H9 (cell line): ENCODE results near the gene RARB. TPM values are rescaled to one million over a fixed set of nuclear protein-coding genes. Genes with fewer than 3 reads are reported as not detected.
A peak's percentile ranks its signal among the peaks of the same experiment; 100 is the strongest.

Experiments used
- DNase-seq: peaks from one replicate; pipeline ENCODE4 v3.0.0-alpha.2; 2017
- H2AFZ ChIP-seq: one replicate; pipeline ENCODE4 v1.6.1; 2013; ENCODE audit warnings: mild to moderate bottlenecking, low read length, control low read depth, moderate library complexity
- H2AK5ac ChIP-seq: 2 replicates; pipeline ENCODE4 v1.6.1; 2013; ENCODE audit warnings: low read length, control low read depth, mixed read lengths; ENCODE audit not compliant: insufficient read length
- H2BK120ac ChIP-seq: one replicate; pipeline ENCODE4 v1.6.1; 2013; ENCODE audit warnings: low read depth, mild to moderate bottlenecking, low read length, control low read depth, inconsistent platforms; ENCODE audit not compliant: poor library complexity, severe bottlenecking
- H2BK12ac ChIP-seq: 2 replicates; pipeline ENCODE4 v1.6.1; 2013; ENCODE audit warnings: low read length, control low read depth, mixed read lengths, low read depth; ENCODE audit not compliant: insufficient read length
- H2BK15ac ChIP-seq: 2 replicates; pipeline ENCODE4 v1.6.1; 2013; ENCODE audit warnings: low read depth, low read length, control low read depth
- H2BK20ac ChIP-seq: one replicate; pipeline ENCODE4 v1.6.1; 2013; ENCODE audit warnings: low read depth, mild to moderate bottlenecking, low read length, control low read depth, inconsistent platforms; ENCODE audit not compliant: poor library complexity, severe bottlenecking
- H2BK5ac ChIP-seq: 2 replicates; pipeline ENCODE4 v1.6.1; 2013; ENCODE audit warnings: low read length, control low read depth, mixed read lengths; ENCODE audit not compliant: insufficient read length
- H3K14ac ChIP-seq: 2 replicates; pipeline ENCODE4 v1.6.1; 2013; ENCODE audit warnings: low read length, control low read depth; ENCODE audit not compliant: insufficient read depth
- H3K18ac ChIP-seq: 2 replicates; pipeline ENCODE4 v1.6.1; 2013; ENCODE audit warnings: low read depth, mild to moderate bottlenecking, mixed read lengths, low read length, control low read depth; ENCODE audit not compliant: insufficient read length
- H3K23ac ChIP-seq: 2 replicates; pipeline ENCODE4 v1.6.1; 2013; ENCODE audit warnings: low read length, control low read depth, mixed read lengths, low read depth; ENCODE audit not compliant: insufficient read length
- H3K23me2 ChIP-seq: 2 replicates; pipeline ENCODE4 v1.6.1; 2013; ENCODE audit warnings: low read depth, mild to moderate bottlenecking, mixed read lengths, low read length, control low read depth; ENCODE audit not compliant: insufficient read length, poor library complexity, severe bottlenecking
- H3K27ac ChIP-seq: 2 replicates; pipeline ENCODE4 v1.5.1; 2013; ENCODE audit warnings: low read length, control low read depth, mixed read lengths, low read depth; ENCODE audit not compliant: insufficient read length
- H3K27me3 ChIP-seq: 2 replicates; pipeline ENCODE4 v1.6.1; 2013; ENCODE audit warnings: low read length, control low read depth, inconsistent platforms; ENCODE audit not compliant: insufficient read depth
- H3K4ac ChIP-seq: 2 replicates; pipeline ENCODE4 v1.6.1; 2013; ENCODE audit warnings: low read depth, mild to moderate bottlenecking, control low read depth, inconsistent platforms, low read length, moderate library complexity
- H3K4me1 ChIP-seq: 2 replicates; pipeline ENCODE4 v1.6.1; 2013; ENCODE audit warnings: low read length, control low read depth, inconsistent platforms; ENCODE audit not compliant: insufficient read depth
- H3K4me2 ChIP-seq: 2 replicates; pipeline ENCODE4 v1.6.1; 2013; ENCODE audit warnings: low read length, control low read depth, mixed read lengths; ENCODE audit not compliant: insufficient read length, insufficient read depth
- H3K56ac ChIP-seq: 2 replicates; pipeline ENCODE4 v1.6.1; 2013; ENCODE audit warnings: low read depth, mild to moderate bottlenecking, mixed read lengths, low read length, control low read depth; ENCODE audit not compliant: insufficient read length
- H3K79me1 ChIP-seq: 2 replicates; pipeline ENCODE4 v1.6.1; 2013; ENCODE audit warnings: low read depth, mild to moderate bottlenecking, moderate library complexity, low read length, control low read depth, inconsistent platforms; ENCODE audit not compliant: insufficient read depth, poor library complexity, severe bottlenecking
- H3K79me2 ChIP-seq: 2 replicates; pipeline ENCODE4 v1.6.1; 2013; ENCODE audit warnings: low read length, control low read depth, inconsistent platforms; ENCODE audit not compliant: insufficient read depth
- H3K9ac ChIP-seq: 2 replicates; pipeline ENCODE4 v1.6.1; 2013; ENCODE audit warnings: low read length, control low read depth, mixed read lengths; ENCODE audit not compliant: insufficient read length; ENCODE audit errors: extremely low read depth
- H3K9me3 ChIP-seq: one replicate; pipeline ENCODE4 v1.6.1; 2013; ENCODE audit warnings: low read depth, low read length, inconsistent platforms; ENCODE audit not compliant: control insufficient read depth
- H3T11ph ChIP-seq: one replicate; pipeline ENCODE4 v1.6.1; 2013; ENCODE audit warnings: mild to moderate bottlenecking, low read length, control low read depth, inconsistent platforms
- H4K20me1 ChIP-seq: one replicate; pipeline ENCODE4 v1.6.1; 2013; ENCODE audit not compliant: control insufficient read depth, insufficient read length, insufficient read depth
- H4K5ac ChIP-seq: 2 replicates; pipeline ENCODE4 v1.6.1; 2013; ENCODE audit warnings: low read depth, mild to moderate bottlenecking, mixed read lengths, low read length, control low read depth; ENCODE audit not compliant: insufficient read length
- H4K8ac ChIP-seq: replicated peaks from 2 replicates; pipeline ENCODE4 v1.6.1; 2013; ENCODE audit warnings: low read length, control low read depth, mixed read lengths, low read depth; ENCODE audit not compliant: insufficient read length
- H4K91ac ChIP-seq: 2 replicates; pipeline ENCODE4 v1.6.1; 2013; ENCODE audit warnings: low read depth, mild to moderate bottlenecking, moderate library complexity, mixed read lengths, low read length, control low read depth; ENCODE audit not compliant: insufficient read length
- H3K27ac Mint-ChIP-seq, 3 experiments: 2 replicates in 2 of 3; 3 replicates in 1 of 3; pipeline ENCODE4 v1.8.0; 2020 to 2021; ENCODE audit warnings: mixed read lengths in 3 of 3, mild to moderate bottlenecking in 1 of 3, moderate library complexity in 1 of 3
- H3K27me3 Mint-ChIP-seq: 2 replicates; pipeline ENCODE4 v1.8.0; 2021; ENCODE audit warnings: low read depth, mild to moderate bottlenecking, moderate library complexity, mixed read lengths
- H3K36me3 Mint-ChIP-seq, 3 experiments: 2 replicates in 2 of 3; 3 replicates in 1 of 3; pipeline ENCODE4 v1.8.0; 2020 to 2021; ENCODE audit warnings: low read depth in 3 of 3, mixed read lengths in 3 of 3; ENCODE audit not compliant: insufficient read depth in 1 of 3
- H3K4me1 Mint-ChIP-seq, 2 experiments: 2 replicates each; pipeline ENCODE4 v1.8.0; 2020; ENCODE audit warnings: mixed read lengths in 2 of 2
- H3K4me3 Mint-ChIP-seq, 2 experiments: 2 replicates in 1 of 2; 3 replicates in 1 of 2; pipeline ENCODE4 v1.8.0; 2020 to 2021; ENCODE audit warnings: mild to moderate bottlenecking in 2 of 2, mixed read lengths in 2 of 2, moderate library complexity in 1 of 2
- H3K9me3 Mint-ChIP-seq, 2 experiments: 2 replicates in 1 of 2; 3 replicates in 1 of 2; pipeline ENCODE4 v1.8.0; 2020; ENCODE audit warnings: mild to moderate bottlenecking in 2 of 2, mixed read lengths in 2 of 2, moderate library complexity in 1 of 2
- CTCF ChIP-seq: fragments of 200-600 bp; sonication (generic); conservative IDR thresholded peaks from 3 replicates; pipeline ENCODE4 v1.8.0; 2021; ENCODE audit warnings: antibody characterized with exemption, mild to moderate bottlenecking
- WGBS: extraction: QIAGEN DNeasy Blood & Tissue Kit; methylation state at CpG from one replicate; pipeline ENCODE4 v1.1.7; 2013; ENCODE audit warnings: missing lambda C conversion rate, low lambda C conversion rate, mixed read lengths; ENCODE audit not compliant: insufficient read length; ENCODE audit errors: extremely low coverage; 5-methylcytosine and 5-hydroxymethylcytosine counted together
- total RNA-seq: library from RNA; stranded (reverse); gene quantifications from 2 replicates; pipeline ENCODE4 v1.2.1, GENCODE V29; 2021

RARB gene
- total RNA-seq, 1 experiment from 2014 or later: 0.22 TPM

DNA sequence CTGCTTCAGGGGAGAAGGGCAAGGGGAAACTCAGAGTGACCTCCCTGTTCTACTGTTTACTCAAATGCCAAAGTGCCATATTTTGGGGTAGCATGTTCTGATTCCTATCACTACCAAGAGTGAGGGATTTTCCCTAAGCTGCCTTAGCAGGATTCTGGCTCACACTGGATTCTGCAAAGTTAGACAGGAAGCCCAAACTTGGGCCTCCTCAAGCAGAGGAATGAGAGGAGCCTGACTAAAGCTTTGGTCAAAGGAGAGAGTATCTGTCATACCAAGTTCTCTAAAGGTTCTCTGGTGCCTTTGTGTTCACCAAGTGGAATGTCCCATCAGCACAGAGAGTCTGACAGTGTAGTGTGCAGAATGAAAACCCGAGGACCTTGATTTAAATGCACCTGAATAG lies 8.8 kb upstream of the RARB start:
- H4K5ac ChIP-seq: no peak overlapping the region
- no peak overlapping the region for H2BK20ac ChIP-seq
- H3K27me3 ChIP-seq: no peaks in the 10 kb centered on the region
- H2BK12ac ChIP-seq: peak overlapping the region; percentile 36
- no peak overlapping the region for H2BK120ac ChIP-seq
- no peak overlapping the region for H3K9ac ChIP-seq
- H3K18ac ChIP-seq: peak overlapping the region; percentile 8
- H2AFZ ChIP-seq: no peak overlapping the region
- H3K56ac ChIP-seq: no peak overlapping the region
- WGBS: no CpG with 5 or more reads among the region's 1 CpG
- peaks cover 2% of the 10 kb centered on the region; the same call in 1 of the 2 replicates for H3K27me3 Mint-ChIP-seq
- no peak overlapping the region for H3T11ph ChIP-seq
- peak overlapping the region in 2 of 3 experiments; percentile 73 to 88; a peak in 4 of 7 replicates for H3K27ac Mint-ChIP-seq
- H4K20me1 ChIP-seq: no peaks in the 10 kb centered on the region
- no peaks in the 10 kb centered on the region; the same call in 1 of the 2 replicates for H3K79me2 ChIP-seq
- no peak overlapping the region for H3K4me2 ChIP-seq
- H2AK5ac ChIP-seq: peak overlapping the region; percentile 4
- no peaks in the 10 kb centered on the region for H3K9me3 ChIP-seq
- H3K4ac ChIP-seq: no peak overlapping the region
- peaks cover 39 to 42% of the 10 kb centered on the region in 2 experiments for H3K4me1 Mint-ChIP-seq
- H3K27ac ChIP-seq: no peak overlapping the region
- no peaks in the 10 kb centered on the region for H3K23me2 ChIP-seq
- TF ChIP-seq CTCF: no peak
- H3K9me3 Mint-ChIP-seq: peaks cover 18 to 26% of the 10 kb centered on the region in 2 experiments
- no peaks in the 10 kb centered on the region for H3K79me1 ChIP-seq
- no peak overlapping the region for H4K91ac ChIP-seq
- H3K4me3 Mint-ChIP-seq: peak overlapping the region in 1 of 2 experiments; percentile 27; a peak in 1 of 5 replicates
- no peak overlapping the region for H2BK15ac ChIP-seq
- no peak overlapping the region for H3K23ac ChIP-seq
- DNase-seq: no peak
- no peak overlapping the region for H3K14ac ChIP-seq
- no peak overlapping the region for H2BK5ac ChIP-seq
- no peak overlapping the region for H4K8ac ChIP-seq
- peaks cover 14 to 24% (median 16%) of the 10 kb centered on the region in 3 experiments for H3K36me3 Mint-ChIP-seq
- H3K4me1 ChIP-seq: peaks cover 19% of the 10 kb centered on the region; the same call in 1 of the 2 replicates
